Measurements from ENCODE around the gene CARD11.

CARD11 gene

GRCh38 chr7:3043544-3044371, at the start of gene CARD11:
TSS of gene CARD11 (minus strand) at chr7:3043867. CDS start at chr7:2958506, 85,361 bp downstream.
- DNase-seq (ENCODE audit: low spot score) = peak; percentile 57

- DNase-seq (ENCODE audit: low spot score) = peak; percentile 76
Measured at GRCh38 chr7:3092468-3092867, 48.8 kb upstream of the CARD11 start.

DNA sequence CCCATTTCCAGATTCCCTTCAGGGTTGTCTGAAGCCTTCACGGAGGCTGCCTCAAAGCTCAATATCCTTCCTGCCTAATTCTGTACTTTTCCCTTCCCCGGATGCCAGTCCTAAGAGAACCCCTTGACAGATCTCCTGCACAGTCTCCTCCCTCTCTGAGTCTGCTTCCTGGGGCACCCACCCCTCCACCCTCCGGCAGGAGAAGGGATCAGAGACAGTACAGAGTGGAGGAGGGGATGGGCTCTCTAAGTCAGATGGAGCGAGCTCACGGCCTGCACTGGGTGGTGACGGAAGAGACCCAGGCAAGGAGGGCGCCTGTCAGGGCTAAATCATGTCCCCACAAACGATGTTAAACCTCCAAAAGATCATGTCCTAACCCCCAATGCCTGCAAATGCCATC, 48.0 kb upstream of the CARD11 start:
- no peak for DNase-seq (ENCODE audit: low spot score)

GRCh38 chr7:3089493-3089892, 45.8 kb upstream of the CARD11 start:
- DNase-seq (ENCODE audit: low spot score) = no peak

- no peak for DNase-seq (ENCODE audit: low spot score)
Measured at GRCh38 chr7:3087243-3087755, 43.6 kb upstream of the CARD11 start.

GRCh38 chr7:3083350-3083749, 39.7 kb upstream of the CARD11 start:
- no peak for DNase-seq (ENCODE audit: low spot score)

- DNase-seq (ENCODE audit: low spot score) = no peak
Measured at GRCh38 chr7:3082831-3083230, 39.2 kb upstream of the CARD11 start.

DNA sequence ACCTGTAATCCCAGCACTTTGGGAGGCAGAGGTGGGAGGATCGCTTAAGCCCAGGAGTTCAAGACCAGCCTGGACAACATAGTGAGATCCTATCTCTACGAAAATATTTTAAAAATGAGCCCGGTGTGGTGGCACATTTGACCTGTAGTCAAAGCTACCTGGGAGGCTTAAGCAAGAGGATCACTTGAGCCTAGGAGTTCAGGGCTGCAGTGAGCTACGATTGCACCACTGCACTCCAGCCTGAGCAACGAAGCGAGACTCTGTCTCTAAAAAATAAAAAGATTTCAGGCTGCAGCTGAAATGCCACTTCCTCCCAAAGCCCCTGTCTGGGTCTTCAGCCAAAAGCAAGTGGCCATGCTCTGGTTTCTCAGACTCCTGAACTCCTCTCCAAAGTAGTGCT, 38.7 kb upstream of the CARD11 start:
- DNase-seq (ENCODE audit: low spot score) = no peak

DNA sequence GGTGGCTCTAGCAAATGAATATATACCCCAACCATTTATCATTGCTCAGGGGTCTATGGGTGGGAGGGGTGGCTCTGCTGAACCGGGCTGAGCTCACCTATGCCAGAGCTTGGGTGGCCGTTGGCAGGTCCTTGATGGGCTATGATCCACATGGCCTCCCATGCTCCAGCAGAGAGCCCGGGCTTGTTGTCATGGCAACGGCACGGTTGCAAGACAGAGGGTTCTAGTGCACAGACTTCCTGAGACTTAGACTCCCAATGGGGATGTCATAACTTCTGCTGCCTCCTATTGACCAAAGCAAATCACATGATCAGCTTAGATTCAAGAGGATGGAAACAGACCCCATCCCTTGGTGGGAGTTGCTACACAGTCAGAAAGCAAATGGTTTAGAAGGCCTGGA, 36.4 kb upstream of the CARD11 start:
- no peak for DNase-seq (ENCODE audit: low spot score)

DNA sequence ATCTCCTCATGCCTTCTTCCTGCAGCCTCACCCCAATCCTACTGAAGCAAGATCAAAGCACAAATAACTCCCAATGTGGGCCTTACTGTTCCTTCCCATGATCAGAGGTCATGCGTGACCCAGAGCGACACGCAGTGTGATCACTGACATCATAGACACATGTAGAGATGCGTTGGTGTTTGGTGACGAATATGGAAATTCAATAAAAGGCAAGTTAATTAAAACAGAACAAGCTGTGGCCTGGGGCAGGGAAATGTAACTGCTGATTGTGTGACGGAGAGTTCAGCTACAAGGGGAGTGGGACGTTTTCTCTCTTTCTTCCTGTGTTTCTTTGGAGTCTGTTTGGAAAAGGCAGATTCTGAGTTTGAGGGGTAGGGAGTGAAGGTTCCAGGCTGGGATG, 34.8 kb upstream of the CARD11 start:
- DNase-seq (ENCODE audit: low spot score) = no peak

- no peak for DNase-seq (ENCODE audit: low spot score)
Measured at GRCh38 chr7:3076700-3077099, 33.0 kb upstream of the CARD11 start.

DNA sequence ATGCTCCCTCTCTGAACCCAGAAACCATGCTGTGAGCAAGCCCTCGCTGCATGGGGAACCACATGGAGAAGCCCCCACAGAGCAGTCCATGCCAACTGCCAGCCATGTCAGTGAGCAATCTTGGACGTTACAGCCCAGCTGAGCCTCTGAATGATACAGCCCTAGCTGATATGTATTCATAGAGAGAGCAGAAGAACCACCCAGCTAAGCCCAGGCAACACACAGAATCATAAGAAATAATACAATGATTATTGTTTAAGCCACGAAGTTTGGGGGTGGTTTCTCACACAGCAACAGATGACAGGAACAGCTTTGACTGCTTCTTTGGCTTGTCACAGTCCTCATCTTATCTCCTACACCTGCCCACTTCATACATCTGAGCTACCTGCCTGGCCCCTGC, 32.5 kb upstream of the CARD11 start:
- no peak for DNase-seq (ENCODE audit: low spot score)

- no peak for DNase-seq (ENCODE audit: low spot score)
Measured at GRCh38 chr7:3075441-3075840, 31.8 kb upstream of the CARD11 start.

- DNase-seq (ENCODE audit: low spot score) = no peak
Measured at GRCh38 chr7:3074459-3074821, 30.8 kb upstream of the CARD11 start.

GRCh38 chr7:3073763-3074458, 30.2 kb upstream of the CARD11 start:
- DNase-seq (ENCODE audit: low spot score) = no peak

GRCh38 chr7:3070908-3071307, 27.2 kb upstream of the CARD11 start:
- DNase-seq (ENCODE audit: low spot score) = no peak

DNA sequence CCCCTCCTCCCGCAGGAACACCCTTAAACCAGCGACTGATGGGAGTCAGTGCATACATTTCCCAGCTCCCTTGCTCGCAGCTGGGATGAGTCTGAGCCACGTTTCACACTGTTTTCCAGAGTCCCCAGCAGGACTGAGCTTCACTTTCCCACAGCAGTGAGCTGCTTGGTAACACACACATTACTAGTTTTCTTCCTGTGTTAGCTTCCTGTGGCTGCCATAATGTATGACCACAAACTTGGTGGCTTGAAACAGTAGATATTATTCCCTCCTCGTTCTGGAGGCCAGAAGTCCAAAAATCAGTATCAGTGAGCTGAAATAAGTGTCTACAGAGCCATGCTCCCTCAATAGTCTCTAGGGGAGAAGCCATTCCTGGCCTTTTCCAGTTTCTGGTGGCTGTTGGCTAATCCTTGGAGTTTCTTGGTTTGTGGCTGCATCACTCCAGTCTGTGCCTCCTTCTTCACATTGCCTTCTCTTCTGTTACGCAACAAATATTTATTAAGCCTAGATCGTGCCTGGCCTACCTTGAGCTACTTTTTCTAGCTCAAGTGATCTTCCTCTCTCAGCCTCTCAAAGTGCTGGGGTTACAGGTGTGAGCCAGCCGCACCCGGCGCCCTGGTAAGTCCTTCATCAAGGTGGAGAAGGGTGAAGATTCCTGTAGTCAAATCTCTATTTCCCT, 26.2 kb upstream of the CARD11 start:
- no peak for DNase-seq (ENCODE audit: low spot score)

GRCh38 chr7:3068530-3068929, 24.9 kb upstream of the CARD11 start:
- peak; percentile 26 for DNase-seq (ENCODE audit: low spot score)

DNA sequence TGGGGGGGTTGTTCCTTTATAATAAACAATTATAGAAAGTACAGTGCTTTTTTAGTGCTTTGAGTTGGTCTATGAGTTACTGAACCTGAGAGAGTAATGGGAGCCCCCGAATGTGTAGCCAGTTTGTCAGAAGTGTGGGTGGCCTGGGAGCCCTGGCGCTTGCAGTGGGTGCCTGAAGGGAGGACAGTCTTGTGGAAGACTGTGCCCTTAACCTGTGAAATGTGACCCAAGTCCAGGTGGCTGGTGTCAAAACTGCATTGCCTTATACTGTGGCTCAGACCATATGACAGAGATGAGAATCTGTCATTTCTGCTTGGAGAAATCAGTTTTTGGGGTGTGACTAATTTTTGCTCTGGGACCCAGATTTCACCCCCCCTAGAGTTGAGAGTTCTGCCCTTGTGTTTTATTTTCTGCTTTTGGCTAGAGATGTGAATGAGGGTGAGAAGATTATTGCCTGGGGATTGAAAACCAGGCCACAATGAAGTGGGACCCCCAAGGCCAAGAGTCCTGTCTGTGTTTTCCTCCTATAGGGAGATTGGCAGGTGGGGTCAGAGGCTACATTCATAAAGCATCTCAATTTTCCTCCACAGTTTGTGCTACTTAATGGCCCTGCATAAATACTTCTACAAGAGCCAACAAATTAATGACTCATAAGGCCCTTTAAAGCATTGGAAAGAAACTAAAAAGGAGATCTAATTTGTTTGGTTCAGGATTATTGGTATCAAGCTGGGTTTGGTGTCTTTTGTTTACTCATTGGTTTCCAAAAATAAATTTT, 24.1 kb upstream of the CARD11 start:
- DNase-seq (ENCODE audit: low spot score) = no peak

DNA sequence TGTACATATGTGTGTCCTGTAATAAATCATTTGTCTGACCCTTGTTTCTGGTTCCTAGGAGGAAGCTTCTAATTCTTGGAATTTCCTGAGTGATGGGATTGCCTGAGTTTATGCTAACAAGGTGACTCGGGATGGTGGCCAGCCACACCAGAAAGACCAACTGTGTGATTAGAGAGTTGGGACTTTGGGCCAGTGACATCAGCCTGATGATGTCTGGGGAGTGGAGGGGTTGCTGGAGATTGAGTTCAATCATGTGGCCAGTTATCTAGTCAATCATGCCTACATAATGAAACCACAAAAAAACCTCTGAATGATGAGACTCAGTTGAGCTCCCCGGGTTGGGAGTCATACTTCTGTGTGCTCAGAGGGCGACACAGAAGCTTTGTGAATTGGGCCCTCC, 23.5 kb upstream of the CARD11 start:
- peak; percentile 55 for DNase-seq (ENCODE audit: low spot score)

DNA sequence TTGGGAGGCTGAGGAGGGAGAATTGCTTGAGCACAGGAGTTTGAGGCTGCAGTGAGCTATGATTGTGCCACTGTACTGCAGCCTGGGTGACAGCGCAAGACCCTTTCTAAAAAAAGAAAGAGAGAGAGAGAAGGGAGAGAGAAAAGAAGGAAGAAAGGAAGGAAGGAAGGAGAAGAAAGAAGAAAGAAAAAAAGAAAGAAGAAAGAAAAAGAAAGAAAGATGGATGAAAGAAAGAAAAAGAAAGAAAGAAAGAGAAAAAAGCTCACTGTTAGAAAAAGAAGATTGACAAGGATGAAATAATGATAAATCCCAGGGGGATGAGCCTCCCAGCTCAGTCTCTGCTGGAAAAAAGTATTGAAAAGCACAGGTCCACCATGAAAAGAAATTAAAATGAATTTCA, 22.8 kb upstream of the CARD11 start:
- DNase-seq (ENCODE audit: low spot score) = no peak

GRCh38 chr7:3065724-3066143, 22.1 kb upstream of the CARD11 start:
- peak; percentile 68 for DNase-seq (ENCODE audit: low spot score)
